Endothelial cell of umbilical vein (primary cell): ENCODE results near the gene ZNF407. TPM values are rescaled to one million over a fixed set of nuclear protein-coding genes. Genes with fewer than 3 reads are reported as not detected.

Experiments
- BruUV-seq: library from RNA; stranded (reverse); fragments of 400-500 nt; replicated peaks from 2 replicates; lab custom pipeline; 2021; lab: Mats Ljungman, UMichigan
- CTCF ChIA-PET: fragments of 300-600, 350-600 bp; sonication (Branson Sonifier 250); formaldehyde crosslinking; loops from one replicate; lab custom pipeline; 2021; ENCODE audit warnings: antibody characterized with exemption, inconsistent platforms; lab: Charles Lee
- POLR2A ChIA-PET: fragments of 300-600, 350-600 bp; sonication (Branson Sonifier 250); formaldehyde crosslinking; loops from one replicate; lab custom pipeline; 2021; ENCODE audit warnings: antibody characterized with exemption, inconsistent platforms; lab: Charles Lee
- DNase-seq: peaks from one replicate; pipeline ENCODE4 v3.0.0-alpha.2; 2011; ENCODE audit warnings: low read depth, low spot score
- FAIRE-seq: peaks from 2 replicates; lab custom pipeline; 2011; peaks lifted over from hg19 to GRCh38; lab: Jason Lieb, UNC
- H2AFZ ChIP-seq: 2 replicates; pipeline ENCODE4 v1.6.0; 2012; ENCODE audit warnings: low read depth, low read length, control low read depth, inconsistent platforms
- H3K27ac ChIP-seq: 2 replicates; pipeline ENCODE4 v1.5.1; 2011; ENCODE audit warnings: low read depth, mild to moderate bottlenecking, control low read depth, low read length, moderate library complexity; ENCODE audit not compliant: insufficient read depth
- H3K27me3 ChIP-seq, 2 experiments: 2 replicates each; pipeline versions ENCODE4 v1.6.0 to v1.6.1; 2011; ENCODE audit warnings: low read length in 2 of 2, mixed read lengths in 1 of 2; ENCODE audit not compliant: control insufficient read depth in 2 of 2, insufficient read depth in 2 of 2
- H3K36me3 ChIP-seq, 2 experiments: 2 replicates in 1 of 2; 3 replicates in 1 of 2; pipeline ENCODE4 v1.5.1; 2011; ENCODE audit warnings: low read length in 2 of 2, mild to moderate bottlenecking in 1 of 2, moderate library complexity in 1 of 2; ENCODE audit not compliant: control insufficient read depth in 2 of 2, insufficient read depth in 2 of 2; ENCODE audit errors: extremely low read depth in 1 of 2
- H3K4me1 ChIP-seq: 3 replicates; pipeline ENCODE4 v1.5.1; 2011; ENCODE audit warnings: mild to moderate bottlenecking, low read length; ENCODE audit not compliant: control insufficient read depth, insufficient read depth; ENCODE audit errors: extremely low read depth
- H3K4me2 ChIP-seq: 2 replicates; pipeline ENCODE4 v1.6.1; 2011; ENCODE audit warnings: low read length, control low read depth, mixed read lengths; ENCODE audit not compliant: insufficient read depth
- H3K4me3 ChIP-seq, 3 experiments: fragments of 200-600 bp in 1 of 3; sonication (generic), shearing (Covaris generic) in 1 of 3; replicated peaks in 1 of 3; 2 replicates each; pipeline ENCODE4 v1.5.1; 2011 to 2016; ENCODE audit warnings: control low read depth in 3 of 3, low read length in 3 of 3, mild to moderate bottlenecking in 2 of 3, inconsistent platforms in 1 of 3, low read depth in 1 of 3, moderate library complexity in 1 of 3; ENCODE audit not compliant: insufficient read depth in 1 of 3
- H3K79me2 ChIP-seq: 2 replicates; pipeline ENCODE4 v1.6.0; 2012; ENCODE audit warnings: low read length, inconsistent platforms; ENCODE audit not compliant: control insufficient read depth, insufficient read depth
- H3K9ac ChIP-seq: replicated peaks from 2 replicates; pipeline ENCODE3; 2011; ENCODE audit warnings: low read length, control low read depth; ENCODE audit not compliant: insufficient read depth; ENCODE audit errors: extremely low read depth
- H3K9me1 ChIP-seq: replicated peaks from 3 replicates; pipeline ENCODE4 v1.6.0; 2011; ENCODE audit warnings: mild to moderate bottlenecking, low read length; ENCODE audit not compliant: control insufficient read depth, insufficient read depth; ENCODE audit errors: extremely low read depth
- H3K9me3 ChIP-seq: replicated peaks from 2 replicates; pipeline ENCODE4 v1.5.1; 2012; ENCODE audit warnings: low read length, inconsistent platforms; ENCODE audit not compliant: control insufficient read depth, insufficient read depth
- H4K20me1 ChIP-seq: replicated peaks from 2 replicates; pipeline ENCODE3; 2011; ENCODE audit warnings: mild to moderate bottlenecking, low read length; ENCODE audit not compliant: control insufficient read depth, insufficient read depth; ENCODE audit errors: extremely low read depth
- CTCF ChIP-seq, 2 donors: IDR thresholded peaks; 1 replicate in 1 of 2; 2 replicates in 1 of 2; pipeline ENCODE4 v1.5.1; 2011; ENCODE audit warnings: low read length in 2 of 2, mild to moderate bottlenecking in 2 of 2, moderate library complexity in 2 of 2, control low read depth in 1 of 2, inconsistent platforms in 1 of 2, low read depth in 1 of 2; ENCODE audit not compliant: insufficient read depth in 1 of 2; ENCODE audit errors: extremely low read depth in 1 of 2
- EZH2 ChIP-seq: IDR thresholded peaks from 2 replicates; pipeline ENCODE4 v1.6.1; 2012; ENCODE audit warnings: borderline replicate concordance, low read depth, mild to moderate bottlenecking, moderate library complexity, low read length, inconsistent platforms; ENCODE audit not compliant: severe bottlenecking
- FOS ChIP-seq: IDR thresholded peaks from 2 replicates; pipeline ENCODE4 v1.6.1; 2011; ENCODE audit warnings: mild to moderate bottlenecking, low read length, moderate library complexity, borderline replicate concordance; ENCODE audit not compliant: insufficient read depth
- GATA2 ChIP-seq: IDR thresholded peaks from 2 replicates; pipeline ENCODE4 v1.7.0; 2011; ENCODE audit warnings: low read depth, mild to moderate bottlenecking, moderate library complexity, mixed read lengths, low read length; ENCODE audit not compliant: insufficient read length, insufficient read depth
- JUN ChIP-seq: IDR thresholded peaks from 2 replicates; pipeline ENCODE4 v1.6.1; 2011; ENCODE audit warnings: borderline replicate concordance, low read depth; ENCODE audit not compliant: insufficient read length, insufficient read depth
- MAX ChIP-seq: IDR thresholded peaks from 2 replicates; pipeline ENCODE4 v1.6.1; 2011; ENCODE audit not compliant: insufficient read depth, insufficient read length
- MYC ChIP-seq: IDR thresholded peaks from one replicate; pipeline ENCODE4 v1.6.1; 2011; ENCODE audit warnings: mild to moderate bottlenecking, low read depth, low read length
- POLR2A ChIP-seq: IDR thresholded peaks from 2 replicates; pipeline ENCODE4 v1.6.1; 2012; ENCODE audit warnings: low read depth, mild to moderate bottlenecking, control low read depth, low read length
- POLR2AphosphoS5 ChIP-seq: IDR thresholded peaks from 2 replicates; pipeline ENCODE4 v1.6.1; 2012; ENCODE audit warnings: low read depth, mild to moderate bottlenecking, control low read depth, low read length, moderate library complexity; ENCODE audit not compliant: insufficient read depth
- dilution Hi-C: fragments of 300-500 bp; cut with MboI; formaldehyde crosslinking; loops from one replicate; pipeline ENCODE4 v1.15.0; 2019; ENCODE audit warnings: low sequenced_read_pairs; ENCODE audit not compliant: extremely low pct_ligation_motif_present
- intact Hi-C: fragments of 100-400 bp; cut with micrococcal nuclease; formaldehyde crosslinking; loops from one replicate; pipeline ENCODE4 v1.10.0; 2022
- polyA plus RNA-seq, 4 experiments: library from polyadenylated mRNA; depleted of rRNA in 3 of 4; stranded (reverse) in 3 of 4; unstranded in 1 of 4; fragments of >200 nt; gene quantifications; 2 replicates each; pipeline versions ENCODE4 v1.2.1 to v1.2.3, GENCODE V29; 2011 to 2012; ENCODE audit warnings: missing spikeins in 1 of 4
- total RNA-seq: library from RNA; stranded (reverse); gene quantifications from 2 replicates; pipeline ENCODE4 v1.2.3, GENCODE V29; 2021

The ZNF407 gene
- total and polyA plus RNA-seq, 2 donors (not counting 3 experiments of a cell fraction or from before 2014, with no cell fraction given), result 3.8 to 20.1 TPM

- Histone ChIP-seq H2AFZ (no peak overlapping the region), H3K9me1 (no peaks in the 10 kb centered on the region), H3K79me2 (no peaks in the 10 kb centered on the region), H4K20me1 (no peaks in the 10 kb centered on the region), H3K4me1 (peaks cover 34% of the 10 kb centered on the region), H3K4me2 (no peak overlapping the region), H3K9me3 (peaks cover 3% of the 10 kb centered on the region), H3K4me3 (no peak overlapping the region), H3K36me3 (no peaks in the 10 kb centered on the region), H3K27me3 (no peaks in the 10 kb centered on the region), H3K27ac (no peak overlapping the region), H3K9ac (no peak overlapping the region)
- DNase-seq (no peak), FAIRE-seq (no peak)
- TF ChIP-seq CTCF (IDR thresholded peaks at IDR 0.05; ENCODE audit: extremely low read depth in 1 of 2, insufficient read depth in 1 of 2, low read depth in 1 of 2, low read length in 2 of 2) (no peak), EZH2 (no peak), JUN (no peak), FOS (no peak), GATA2 (no peak), POLR2A (no peak), MYC (no peak), POLR2AphosphoS5 (no peak), MAX (no peak)
- ChIA-PET POLR2A (no interaction called here), CTCF (no interaction called here)
- intact Hi-C loops, result no loop called here
- dilution Hi-C loops, result no loop called here
- BruUV-seq, result no TSS peak
These were observed 476.0 kb downstream of the ZNF407 start for GRCh38 chr18:75073654-75074053.
